GM23338 (cell line): Measurements from ENCODE around the gene NDNF.

Experiments used
- EZH2 ChIP-seq: fragments of 200-600 bp; sonication (generic); IDR thresholded peaks from one replicate; pipeline ENCODE4 v1.8.0; 2017; ENCODE audit warnings: antibody characterized with exemption, mild to moderate bottlenecking, low read depth; ENCODE audit not compliant: unreplicated experiment
- EZH2phosphoT487 ChIP-seq: fragments of 200-600 bp; sonication (generic); IDR thresholded peaks from one replicate; pipeline ENCODE4 v1.8.1; 2018; ENCODE audit warnings: antibody characterized with exemption; ENCODE audit not compliant: unreplicated experiment
- JUNB ChIP-seq: IDR thresholded peaks from one replicate; pipeline ENCODE4 v1.6.1; 2016; ENCODE audit warnings: antibody characterized with exemption; ENCODE audit not compliant: unreplicated experiment
- ZNF114 ChIP-seq: fragments of 250-450 bp; sonication (Bioruptor Pico); IDR thresholded peaks from 2 replicates; pipeline ENCODE4 v1.5.0; 2020; ENCODE audit warnings: mild to moderate bottlenecking, moderate library complexity
- TF ChIP-seq, protein P1 (sequence below), 2 experiments: fragments of 200-600 bp in 1 of 2; sonication (generic) in 1 of 2; conservative IDR thresholded peaks; 2 replicates each; pipeline versions ENCODE4 v1.5.1 to v1.6.1; 2016 to 2017; ENCODE audit warnings: antibody characterized with exemption in 2 of 2, low read depth in 2 of 2, mild to moderate bottlenecking in 2 of 2, moderate library complexity in 1 of 2
- TF ChIP-seq, protein P2 (sequence below): IDR thresholded peaks from one replicate; pipeline ENCODE4 v1.6.1; 2018; ENCODE audit warnings: antibody characterized with exemption; ENCODE audit not compliant: unreplicated experiment

DNA sequence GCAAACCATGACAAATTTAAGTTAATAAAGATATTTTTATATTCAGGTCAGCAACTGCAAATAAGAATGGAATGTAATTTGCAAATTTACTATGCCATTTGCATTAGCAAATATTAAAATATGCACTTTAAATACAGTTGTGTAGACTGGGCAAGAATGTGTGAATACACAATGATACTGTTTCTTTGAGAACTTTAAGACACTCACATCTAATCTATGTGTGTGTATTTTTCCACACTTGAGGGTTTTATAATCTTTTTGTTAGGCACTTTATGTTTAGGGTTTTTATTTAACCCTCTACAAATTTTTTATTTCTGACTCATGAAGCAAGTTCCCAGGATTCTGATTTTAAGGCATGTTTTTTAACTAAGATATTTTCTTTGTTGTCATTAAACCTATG lies 23.9 kb upstream of the NDNF start:
- TF ChIP-seq EZH2, result no peak
- TF ChIP-seq, protein P1, sequence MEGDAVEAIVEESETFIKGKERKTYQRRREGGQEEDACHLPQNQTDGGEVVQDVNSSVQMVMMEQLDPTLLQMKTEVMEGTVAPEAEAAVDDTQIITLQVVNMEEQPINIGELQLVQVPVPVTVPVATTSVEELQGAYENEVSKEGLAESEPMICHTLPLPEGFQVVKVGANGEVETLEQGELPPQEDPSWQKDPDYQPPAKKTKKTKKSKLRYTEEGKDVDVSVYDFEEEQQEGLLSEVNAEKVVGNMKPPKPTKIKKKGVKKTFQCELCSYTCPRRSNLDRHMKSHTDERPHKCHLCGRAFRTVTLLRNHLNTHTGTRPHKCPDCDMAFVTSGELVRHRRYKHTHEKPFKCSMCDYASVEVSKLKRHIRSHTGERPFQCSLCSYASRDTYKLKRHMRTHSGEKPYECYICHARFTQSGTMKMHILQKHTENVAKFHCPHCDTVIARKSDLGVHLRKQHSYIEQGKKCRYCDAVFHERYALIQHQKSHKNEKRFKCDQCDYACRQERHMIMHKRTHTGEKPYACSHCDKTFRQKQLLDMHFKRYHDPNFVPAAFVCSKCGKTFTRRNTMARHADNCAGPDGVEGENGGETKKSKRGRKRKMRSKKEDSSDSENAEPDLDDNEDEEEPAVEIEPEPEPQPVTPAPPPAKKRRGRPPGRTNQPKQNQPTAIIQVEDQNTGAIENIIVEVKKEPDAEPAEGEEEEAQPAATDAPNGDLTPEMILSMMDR (conservative IDR thresholded peaks at IDR 0.05; ENCODE audit: low read depth in 2 of 2), result no peak
- TF ChIP-seq EZH2phosphoT487, result no peak
- TF ChIP-seq, protein P2, sequence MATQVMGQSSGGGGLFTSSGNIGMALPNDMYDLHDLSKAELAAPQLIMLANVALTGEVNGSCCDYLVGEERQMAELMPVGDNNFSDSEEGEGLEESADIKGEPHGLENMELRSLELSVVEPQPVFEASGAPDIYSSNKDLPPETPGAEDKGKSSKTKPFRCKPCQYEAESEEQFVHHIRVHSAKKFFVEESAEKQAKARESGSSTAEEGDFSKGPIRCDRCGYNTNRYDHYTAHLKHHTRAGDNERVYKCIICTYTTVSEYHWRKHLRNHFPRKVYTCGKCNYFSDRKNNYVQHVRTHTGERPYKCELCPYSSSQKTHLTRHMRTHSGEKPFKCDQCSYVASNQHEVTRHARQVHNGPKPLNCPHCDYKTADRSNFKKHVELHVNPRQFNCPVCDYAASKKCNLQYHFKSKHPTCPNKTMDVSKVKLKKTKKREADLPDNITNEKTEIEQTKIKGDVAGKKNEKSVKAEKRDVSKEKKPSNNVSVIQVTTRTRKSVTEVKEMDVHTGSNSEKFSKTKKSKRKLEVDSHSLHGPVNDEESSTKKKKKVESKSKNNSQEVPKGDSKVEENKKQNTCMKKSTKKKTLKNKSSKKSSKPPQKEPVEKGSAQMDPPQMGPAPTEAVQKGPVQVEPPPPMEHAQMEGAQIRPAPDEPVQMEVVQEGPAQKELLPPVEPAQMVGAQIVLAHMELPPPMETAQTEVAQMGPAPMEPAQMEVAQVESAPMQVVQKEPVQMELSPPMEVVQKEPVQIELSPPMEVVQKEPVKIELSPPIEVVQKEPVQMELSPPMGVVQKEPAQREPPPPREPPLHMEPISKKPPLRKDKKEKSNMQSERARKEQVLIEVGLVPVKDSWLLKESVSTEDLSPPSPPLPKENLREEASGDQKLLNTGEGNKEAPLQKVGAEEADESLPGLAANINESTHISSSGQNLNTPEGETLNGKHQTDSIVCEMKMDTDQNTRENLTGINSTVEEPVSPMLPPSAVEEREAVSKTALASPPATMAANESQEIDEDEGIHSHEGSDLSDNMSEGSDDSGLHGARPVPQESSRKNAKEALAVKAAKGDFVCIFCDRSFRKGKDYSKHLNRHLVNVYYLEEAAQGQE, result no peak
- no peak for TF ChIP-seq ZNF114
- no peak for TF ChIP-seq JUNB
